HG02852 (cell line): ENCODE results near the gene RIPOR2.

Experiments used
- ATAC-seq: cut with Tn5 transposase; IDR thresholded peaks from one replicate; pipeline ENCODE4 v1.9.1; 2021; ENCODE audit warnings: mild to moderate bottlenecking, moderate library complexity; ENCODE audit not compliant: unreplicated experiment

The RIPOR2 gene

GRCh38 chr6:24909241-24910216 lies 26.2 kb downstream of the RIPOR2 start:
- no peak for ATAC-seq

GRCh38 chr6:24908650-24909035 lies 27.1 kb downstream of the RIPOR2 start:
- no peak for ATAC-seq

- no peak for ATAC-seq
Measured at GRCh38 chr6:24907919-24908649, 27.7 kb downstream of the RIPOR2 start.

GRCh38 chr6:24906314-24906713 lies 29.4 kb downstream of the RIPOR2 start:
- ATAC-seq, result no peak

- ATAC-seq, result no peak
Measured at GRCh38 chr6:24905483-24905882, 30.3 kb downstream of the RIPOR2 start.

- no peak for ATAC-seq
Measured at GRCh38 chr6:24903681-24904080, 32.1 kb downstream of the RIPOR2 start.

- ATAC-seq, result no peak
Measured at GRCh38 chr6:24902782-24903181, 33.0 kb downstream of the RIPOR2 start.

- no peak for ATAC-seq
Measured at GRCh38 chr6:24901698-24902328, 33.9 kb downstream of the RIPOR2 start.

- ATAC-seq, result no peak
Measured at GRCh38 chr6:24900917-24901697, 34.7 kb downstream of the RIPOR2 start.

GRCh38 chr6:24899997-24900325 lies 35.8 kb downstream of the RIPOR2 start:
- peak; percentile 65 for ATAC-seq

- no peak for ATAC-seq
Measured at GRCh38 chr6:24899136-24899996, 36.4 kb downstream of the RIPOR2 start.

GRCh38 chr6:24898676-24899075 lies 37.1 kb downstream of the RIPOR2 start:
- ATAC-seq, result no peak

- ATAC-seq, result no peak
Measured at GRCh38 chr6:24897186-24897585, 38.6 kb downstream of the RIPOR2 start.

- ATAC-seq, result no peak
Measured at GRCh38 chr6:24893342-24893850, 42.4 kb downstream of the RIPOR2 start.

GRCh38 chr6:24891004-24891403 lies 44.8 kb downstream of the RIPOR2 start:
- ATAC-seq, result no peak

GRCh38 chr6:24890471-24890870 lies 45.3 kb downstream of the RIPOR2 start:
- no peak for ATAC-seq

- ATAC-seq, result no peak
Measured at GRCh38 chr6:24888715-24889370, 46.9 kb downstream of the RIPOR2 start.

GRCh38 chr6:24887545-24888140 lies 48.1 kb downstream of the RIPOR2 start:
- no peak for ATAC-seq

GRCh38 chr6:24883618-24884017 lies 52.1 kb downstream of the RIPOR2 start:
- ATAC-seq, result peak; percentile 76
